ENCODE measurements around the gene PYGM.

PYGM gene

DNA sequence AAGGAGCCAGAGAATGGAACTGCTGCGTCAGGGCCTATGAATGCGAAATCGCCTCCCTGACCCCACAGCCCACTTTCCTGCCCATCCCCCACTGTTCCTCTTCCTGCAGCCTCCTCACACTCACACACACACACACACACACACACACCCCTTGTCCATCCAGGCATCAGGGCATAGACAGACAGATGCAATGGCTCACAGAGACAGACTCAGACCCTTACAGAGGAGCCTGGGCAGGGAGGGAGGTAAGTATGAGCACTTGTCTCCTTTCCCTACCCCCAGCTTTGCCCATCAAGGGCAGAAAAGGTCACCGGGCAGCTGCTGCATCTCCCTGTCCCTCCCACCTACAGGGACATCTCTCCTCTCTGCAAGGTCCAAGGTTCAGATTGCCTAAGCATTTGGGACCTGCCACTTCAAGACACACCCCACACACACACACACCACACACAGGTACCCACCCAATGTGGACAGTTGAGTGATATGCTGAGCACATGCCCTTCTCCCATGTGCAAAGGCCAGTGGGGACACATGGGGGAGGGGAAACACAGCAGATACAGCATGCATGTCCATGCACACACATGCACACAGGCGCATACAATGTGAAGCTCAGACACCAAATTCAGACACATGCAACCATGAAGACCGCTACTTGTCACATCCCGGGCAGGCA, 34.8 kb downstream of the PYGM start:
- no peak for TF ChIP-seq CTCF (IDR thresholded peaks at IDR 0.05; ENCODE audit: low read depth, low read length)
- Histone ChIP-seq H3K9me3 (ENCODE audit: severe bottlenecking) (no peaks in the 10 kb centered on the region), H3K27ac (no peak overlapping the region), H3K4me3 (ENCODE audit: low read depth, low read length) (no peak overlapping the region), H3K27me3 (ENCODE audit: insufficient read depth, low read depth, severe bottlenecking) (peaks cover 12% of the 10 kb centered on the region), H3K36me3 (no peaks in the 10 kb centered on the region)
- no peak for DNase-seq

GRCh38 chr11:64723907-64724862, 35.6 kb downstream of the PYGM start:
- Histone ChIP-seq H3K27me3 (ENCODE audit: insufficient read depth, low read depth, severe bottlenecking) (peaks cover 12% of the 10 kb centered on the region), H3K27ac (no peak overlapping the region), H3K4me3 (ENCODE audit: low read depth, low read length) (no peak overlapping the region; the same call in 1 of the 2 replicates), H3K9me3 (ENCODE audit: severe bottlenecking) (no peaks in the 10 kb centered on the region), H3K36me3 (no peaks in the 10 kb centered on the region)
- DNase-seq: no peak
- no peak for TF ChIP-seq CTCF (IDR thresholded peaks at IDR 0.05; ENCODE audit: low read depth, low read length)

DNA sequence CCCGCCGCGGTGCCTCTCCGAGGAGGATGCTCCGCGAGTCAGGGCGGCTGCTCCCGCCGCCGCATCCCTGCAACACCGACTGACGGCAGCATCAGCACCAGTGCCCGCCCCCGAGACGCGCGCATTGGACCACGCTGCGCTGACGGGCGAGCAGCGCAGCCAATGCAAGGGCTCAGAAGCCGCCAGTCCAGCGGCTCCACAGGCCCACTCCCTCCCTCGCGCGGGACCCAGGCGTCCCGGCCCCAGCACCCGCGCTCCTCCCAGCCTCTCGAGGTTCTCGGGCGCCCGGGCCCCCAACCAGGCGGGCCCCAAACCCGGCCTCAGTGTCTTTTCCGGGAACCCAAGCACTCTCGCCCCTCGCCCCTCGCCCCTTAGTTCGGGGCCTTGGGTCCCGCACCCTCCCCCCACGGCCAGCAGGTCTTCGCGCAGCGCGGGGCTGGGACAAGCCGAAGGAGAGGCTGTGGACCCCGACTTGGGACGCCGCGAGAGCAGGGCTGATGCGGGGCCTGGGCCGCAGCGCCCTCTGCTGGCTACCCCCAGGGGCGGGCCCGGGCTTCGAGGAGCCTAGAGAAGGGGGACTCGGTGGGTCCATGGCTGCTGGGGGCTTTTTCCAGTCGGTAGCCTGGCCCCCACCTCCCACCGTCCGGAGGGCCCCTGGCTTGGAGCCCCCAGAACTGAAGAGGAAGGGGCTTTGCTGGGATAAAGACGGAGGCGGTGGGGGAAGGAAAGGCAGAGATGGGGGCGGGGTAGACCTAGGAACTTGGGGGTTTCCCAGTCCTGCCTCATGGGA, 36.5 kb downstream of the PYGM start, which contains the start of gene NRXN2:
NRXN2 (minus strand) TSS at position 81 of the 790 bp plus-strand sequence. CDS start 9,498 bp downstream, outside the sequence.
- H3K27ac ChIP-seq: peak within 1 kb of the TSS; percentile 87
- TF ChIP-seq CTCF (IDR thresholded peaks at IDR 0.05; ENCODE audit: low read depth, low read length): peak; percentile 92
- H3K27me3 ChIP-seq (ENCODE audit: insufficient read depth, low read depth, severe bottlenecking): peaks cover 12% of the 10 kb centered on the region
- peak within 1 kb of the TSS; percentile 82 for H3K4me3 ChIP-seq (ENCODE audit: low read depth, low read length)
- peak; percentile 90 for DNase-seq
- H3K36me3 ChIP-seq: no peaks in the 10 kb centered on the region
- no peaks in the 10 kb centered on the region for H3K9me3 ChIP-seq (ENCODE audit: severe bottlenecking)

DNA sequence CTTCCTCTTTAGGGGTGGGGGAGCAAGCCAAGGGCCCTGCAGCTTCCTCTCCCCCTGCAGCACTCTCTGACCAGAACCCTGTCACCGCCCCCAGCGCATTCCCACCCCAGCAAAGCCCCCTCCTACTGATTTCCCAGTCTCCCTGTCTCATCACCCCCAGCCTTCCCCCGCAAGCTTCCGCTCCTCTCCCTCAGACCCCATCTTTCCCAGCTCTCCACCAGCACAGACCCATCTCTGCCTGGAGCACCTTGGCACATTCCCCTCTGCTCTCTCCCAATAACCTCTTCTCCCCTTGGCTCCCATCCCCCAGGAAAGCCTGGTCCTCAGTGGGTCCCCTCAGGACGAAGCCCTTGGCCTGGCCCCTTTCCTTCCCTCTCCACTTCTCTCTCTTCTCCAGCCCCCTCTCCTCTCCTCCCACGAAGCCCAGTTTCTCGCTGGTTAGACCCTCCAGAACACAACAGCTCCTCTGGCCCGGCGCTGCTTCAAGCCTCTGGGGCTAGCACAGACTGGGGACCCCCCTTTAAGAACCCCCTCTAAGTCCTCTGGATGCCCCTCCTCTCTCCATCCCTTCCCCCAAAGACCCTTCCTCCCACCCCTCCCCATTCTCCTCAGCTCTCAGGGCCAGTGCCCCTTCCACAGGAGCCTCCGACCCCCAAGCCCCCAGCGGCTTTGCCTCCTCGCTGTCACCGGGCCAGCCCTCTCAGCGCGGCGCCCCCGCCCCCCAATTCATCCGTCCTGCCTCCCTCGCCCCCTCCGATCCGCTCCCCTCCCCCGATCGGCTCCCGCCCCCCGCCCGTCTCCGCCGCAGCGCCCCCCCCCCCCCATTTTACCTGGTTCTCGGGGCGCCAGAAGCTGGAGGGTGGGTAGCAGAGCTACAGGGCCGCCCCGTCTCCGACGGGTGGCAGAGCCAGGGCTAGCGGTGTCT, 37.4 kb downstream of the PYGM start:
- no peak for DNase-seq
- Histone ChIP-seq H3K36me3 (no peaks in the 10 kb centered on the region), H3K27me3 (ENCODE audit: insufficient read depth, low read depth, severe bottlenecking) (peaks cover 12% of the 10 kb centered on the region), H3K27ac (no peak overlapping the region), H3K4me3 (ENCODE audit: low read depth, low read length) (no peak overlapping the region), H3K9me3 (ENCODE audit: severe bottlenecking) (no peaks in the 10 kb centered on the region)
- no peak for TF ChIP-seq CTCF (IDR thresholded peaks at IDR 0.05; ENCODE audit: low read depth, low read length)

- no peaks in the 10 kb centered on the region for H3K9me3 ChIP-seq (ENCODE audit: severe bottlenecking)
- TF ChIP-seq CTCF (IDR thresholded peaks at IDR 0.05; ENCODE audit: low read depth, low read length): no peak
- no peak overlapping the region for H3K27ac ChIP-seq
- no peak overlapping the region for H3K4me3 ChIP-seq (ENCODE audit: low read depth, low read length)
- no peaks in the 10 kb centered on the region for H3K36me3 ChIP-seq
- no peak for DNase-seq
- peaks cover 12% of the 10 kb centered on the region for H3K27me3 ChIP-seq (ENCODE audit: insufficient read depth, low read depth, severe bottlenecking)
Measured at GRCh38 chr11:64721359-64721699, 38.4 kb downstream of the PYGM start.
